ENCODE measurements around the gene TLN1. TPM values are rescaled to one million over a fixed set of nuclear protein-coding genes. Genes with fewer than 3 reads are reported as not detected.

Gene TLN1
- total and polyA plus RNA-seq, 8 donors, result 53.2 to 399 (median 174) TPM

- 33 to 50% (median 34%) methylated on average over 3 of the region's 3 CpGs for WGBS, 5 donors
- H3K27ac ChIP-seq, result peak overlapping the region in 4 of 5 donors; percentile 89 to 95 (median 91)
- H3K9me3 ChIP-seq, result no peaks in the 10 kb centered on the region
- H3K36me3 ChIP-seq, result peaks cover 11 to 19% (median 15%) of the 10 kb centered on the region in 4 donors
- intact Hi-C loops (cut with DNase I; ENCODE audit: low total_unique reads), result no loop called here
- TF ChIP-seq POLR2AphosphoS5 (IDR thresholded peaks at IDR 0.05) (no peak), POLR2A (IDR thresholded peaks at IDR 0.05) (no peak), CTCF (IDR thresholded peaks at IDR 0.05) (no peak), EP300 (IDR thresholded peaks at IDR 0.05) (no peak)
- peaks cover 14 to 53% (median 36%) of the 10 kb centered on the region in 4 donors for H3K4me1 ChIP-seq
- H3K4me3 ChIP-seq, result no peak overlapping the region
- no peaks in the 10 kb centered on the region for H3K27me3 ChIP-seq
- DNase-seq, result no peak
These were observed 26.6 kb upstream of the TLN1 start for GRCh38 chr9:35758475-35759050.

DNA sequence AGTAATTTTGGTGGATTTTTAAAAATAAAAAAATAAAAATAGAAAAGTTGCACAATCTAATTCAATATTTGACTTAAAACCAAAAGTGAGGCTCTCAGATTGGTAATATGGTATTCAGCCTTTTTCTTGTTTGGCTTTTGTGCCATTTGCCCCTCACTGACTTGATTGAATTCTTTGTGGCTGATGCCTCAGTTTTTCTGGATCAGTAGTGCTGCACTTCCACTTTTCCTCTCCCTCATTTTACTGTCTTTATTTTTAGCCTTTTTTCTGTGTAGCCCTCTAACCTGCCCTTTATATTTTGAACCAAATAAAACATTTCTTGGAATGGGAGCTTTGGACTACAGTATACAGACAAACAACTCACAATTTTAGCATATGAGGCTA lies 25.9 kb upstream of the TLN1 start:
- peak overlapping the region; percentile 57 to 65 (median 63) for H3K4me3 ChIP-seq
- no peak for TF ChIP-seq POLR2A (IDR thresholded peaks at IDR 0.05)
- intact Hi-C loops (cut with DNase I; ENCODE audit: low total_unique reads), result no loop called here
- no peaks in the 10 kb centered on the region for H3K27me3 ChIP-seq
- DNase-seq, result no peak
- peak overlapping the region in 4 of 5 donors; percentile 89 to 95 (median 91) for H3K27ac ChIP-seq
- peaks cover 18 to 25% (median 22%) of the 10 kb centered on the region in 4 donors for H3K36me3 ChIP-seq
- H3K9me3 ChIP-seq, result no peaks in the 10 kb centered on the region
- H3K4me1 ChIP-seq, result peaks cover 14 to 51% (median 36%) of the 10 kb centered on the region in 4 donors

DNA sequence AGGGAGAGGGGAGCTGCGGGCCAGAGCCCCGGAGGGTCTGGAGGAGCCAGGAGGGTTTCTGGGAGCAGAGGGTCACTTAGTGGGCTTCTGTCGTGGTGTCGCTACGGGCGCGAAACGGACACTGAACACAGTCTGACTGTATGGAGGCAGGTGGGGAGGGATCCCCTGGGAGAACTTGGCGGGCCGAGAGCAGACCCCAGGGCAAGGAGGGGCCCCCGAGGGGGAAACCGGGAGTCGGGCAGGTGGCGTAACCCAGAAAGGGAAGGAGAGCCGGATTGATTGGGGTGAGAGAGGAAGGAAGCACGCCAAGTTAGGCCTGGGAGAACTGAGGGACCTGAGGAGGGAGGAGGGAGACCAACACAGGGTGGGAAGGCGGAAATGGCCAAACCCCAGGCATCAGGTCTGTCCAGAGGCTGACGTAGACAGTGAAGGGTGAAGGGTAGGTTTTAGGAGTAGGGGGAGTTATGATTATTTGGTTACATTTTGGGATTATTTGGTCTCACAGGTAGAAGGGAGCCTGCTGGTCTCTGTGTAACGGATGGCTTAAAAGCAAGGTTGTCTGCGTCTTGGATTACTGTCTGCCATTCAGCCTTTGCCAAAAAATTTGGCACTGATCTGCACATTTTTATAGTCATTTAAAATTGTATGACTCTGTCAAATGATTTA lies 25.4 kb upstream of the TLN1 start:
- H3K9me3 ChIP-seq, result no peaks in the 10 kb centered on the region
- DNase-seq, result peak; percentile 40 to 85
- intact Hi-C loops (cut with DNase I; ENCODE audit: low total_unique reads), result no loop called here
- H3K4me3 ChIP-seq, result peak overlapping the region; percentile 57 to 65 (median 63)
- peaks cover 14 to 45% (median 34%) of the 10 kb centered on the region in 4 donors for H3K4me1 ChIP-seq
- no peaks in the 10 kb centered on the region for H3K27me3 ChIP-seq
- TF ChIP-seq POLR2A (IDR thresholded peaks at IDR 0.05), result no peak
- no peak for TF ChIP-seq EP300 (IDR thresholded peaks at IDR 0.05)
- TF ChIP-seq CTCF (IDR thresholded peaks at IDR 0.05), result no peak
- TF ChIP-seq POLR2AphosphoS5 (IDR thresholded peaks at IDR 0.05), result peak in 2 of 3 donors; percentile 34 to 44
- 1 to 5% (median 2%) methylated on average over 19 to 20 of the region's 20 CpGs for WGBS, 5 donors
- H3K36me3 ChIP-seq, result peaks cover 23 to 31% (median 27%) of the 10 kb centered on the region in 4 donors
- H3K27ac ChIP-seq, result peak overlapping the region; percentile 89 to 99 (median 92)

DNA sequence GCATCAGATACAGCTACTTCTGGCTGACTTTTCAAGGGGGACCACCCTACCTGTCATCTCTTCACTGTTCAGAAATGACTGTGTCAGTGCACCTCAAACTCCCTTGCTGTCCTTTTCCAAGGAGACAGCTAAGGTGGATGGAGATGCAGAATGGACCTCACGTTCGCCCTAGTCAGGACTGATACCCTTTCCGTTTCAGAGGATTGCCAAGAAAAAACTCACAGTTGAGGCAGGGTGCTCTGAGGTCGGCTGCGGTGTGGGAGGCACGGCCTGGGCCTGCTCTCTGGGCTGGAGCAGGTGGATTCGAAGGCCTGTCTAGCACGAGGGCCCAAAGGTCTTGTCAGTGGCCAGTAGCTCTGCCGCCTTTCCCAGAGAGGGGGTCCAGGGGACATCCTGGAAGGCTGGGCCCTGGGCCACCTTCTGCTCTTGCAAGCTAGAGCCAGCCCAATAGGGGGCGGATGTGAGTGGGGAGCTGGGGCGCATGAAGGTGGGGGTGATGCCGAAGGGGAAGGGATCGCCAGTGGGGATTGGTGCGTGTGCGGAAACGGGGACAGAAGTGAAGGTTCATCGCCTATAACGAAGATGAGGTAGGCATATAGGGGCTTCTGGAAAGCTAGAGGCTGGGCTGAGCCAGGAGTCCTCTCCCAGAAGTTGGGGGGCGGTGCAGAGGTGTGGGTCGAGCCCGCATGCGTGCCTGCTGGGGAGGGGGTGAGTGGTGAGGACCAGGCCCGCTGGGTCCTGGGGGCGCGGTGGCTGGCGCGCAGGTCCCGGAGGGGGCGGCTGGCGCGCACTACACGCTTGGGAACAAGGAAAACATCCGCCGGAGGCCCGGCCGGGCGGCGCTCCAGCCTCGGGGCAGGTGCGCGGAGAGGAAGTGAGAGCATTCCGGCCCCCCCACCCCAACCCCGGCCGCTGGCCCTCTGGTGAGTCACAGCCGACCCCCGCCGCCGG lies 24.6 kb upstream of the TLN1 start:
- peak overlapping the region; percentile 57 to 65 (median 63) for H3K4me3 ChIP-seq
- WGBS, 5 donors, result 7 to 12% (median 9%) methylated on average over 37 to 48 of the region's 48 CpGs
- peak in 1 of 3 donors; percentile 4 for TF ChIP-seq POLR2AphosphoS5 (IDR thresholded peaks at IDR 0.05)
- no peak for TF ChIP-seq EP300 (IDR thresholded peaks at IDR 0.05)
- TF ChIP-seq CTCF (IDR thresholded peaks at IDR 0.05), result peak in 5 of 7 experiments; percentile 50 to 76 (median 72)
- no peak for TF ChIP-seq POLR2A (IDR thresholded peaks at IDR 0.05)
- H3K36me3 ChIP-seq, result peaks cover 31 to 39% (median 35%) of the 10 kb centered on the region in 4 donors
- intact Hi-C loops (cut with DNase I; ENCODE audit: low total_unique reads), result no loop called here
- no peaks in the 10 kb centered on the region for H3K9me3 ChIP-seq
- peak overlapping the region; percentile 89 to 99 (median 92) for H3K27ac ChIP-seq
- no peaks in the 10 kb centered on the region for H3K27me3 ChIP-seq
- peaks cover 14 to 42% (median 33%) of the 10 kb centered on the region in 4 donors for H3K4me1 ChIP-seq
- peak; percentile 74 to 93 for DNase-seq
